ENCODE data around the gene SLC22A5. TPM values are rescaled to one million over a fixed set of nuclear protein-coding genes. Genes with fewer than 3 reads are reported as not detected.

SLC22A5 gene
- total RNA-seq, 1 experiment from 2014 or later, result 15.2 TPM

DNA sequence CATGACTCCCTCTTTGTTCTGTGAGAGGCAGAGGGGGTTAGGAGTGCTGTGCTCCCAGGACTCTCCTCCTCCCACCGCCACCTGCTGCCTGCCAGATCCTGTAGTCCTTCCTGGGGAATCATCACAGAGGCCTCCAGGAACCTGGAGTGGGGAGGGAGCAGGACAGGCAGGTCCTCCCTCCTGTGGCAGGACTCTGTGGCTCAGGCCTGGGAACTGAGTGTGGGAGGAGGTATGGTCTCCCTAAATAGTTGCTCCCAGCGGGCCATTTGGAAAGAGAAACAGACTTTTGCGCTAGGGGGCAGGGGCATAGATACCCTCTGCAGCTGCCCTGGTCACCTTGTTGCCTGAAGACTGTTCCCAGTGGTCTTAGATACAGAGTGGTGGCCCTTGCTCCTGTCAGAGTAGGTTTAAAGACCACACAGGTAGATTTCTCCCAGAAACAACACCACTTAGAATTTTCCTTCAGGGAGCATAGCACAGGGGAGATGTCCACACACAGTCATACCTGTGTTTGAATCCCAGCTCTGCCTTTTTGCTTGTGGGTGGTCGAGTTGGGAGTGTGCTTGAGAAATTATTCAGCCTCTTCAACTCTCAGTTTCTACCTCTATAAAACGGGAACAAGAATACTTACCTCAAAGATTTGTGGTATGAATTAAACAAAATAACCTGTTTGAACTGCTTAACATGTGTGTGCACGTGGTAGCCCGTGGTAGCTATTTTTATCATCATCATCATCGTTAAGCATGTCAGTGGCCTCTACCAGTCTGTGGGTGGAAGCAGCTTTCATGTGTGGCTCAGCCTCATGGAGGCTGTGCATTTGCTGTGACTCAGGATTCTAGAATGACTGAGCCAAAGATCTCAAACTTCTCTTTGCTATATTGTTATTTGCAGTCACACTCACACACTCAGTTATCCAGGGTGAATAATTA, 55.8 kb downstream of the SLC22A5 start:
- DNase-seq, result peak in 1 of 2 experiments; percentile 54
- H3K79me2 ChIP-seq (ENCODE audit: low read depth), result no peaks in the 10 kb centered on the region
- H3K4me3 ChIP-seq, result no peak overlapping the region
- H3K4me2 ChIP-seq, result peak overlapping the region; percentile 58
- H4K20me1 ChIP-seq (ENCODE audit: insufficient read depth), result no peaks in the 10 kb centered on the region
- H2AFZ ChIP-seq, result no peak overlapping the region
- CTCF ChIA-PET, result interaction anchor here (0.5 to 1.4 kb wide), 4 partner anchors 10 to 77 kb away, joined by 3 to 6 read pairs (median 4); no protein-coding TSS in a partner anchor
- H3K9me2 ChIP-seq (ENCODE audit: insufficient read depth), result no peaks in the 10 kb centered on the region
- POLR2A ChIA-PET (ENCODE audit: unreplicated experiment), result interaction anchor here (0.6 kb wide), 1 partner anchor 14 kb away, joined by 3 read pairs; no protein-coding TSS in a partner anchor
- H3F3A ChIP-seq (ENCODE audit: insufficient read depth, low read depth), result peaks cover 30% of the 10 kb centered on the region
- H3K36me3 ChIP-seq (ENCODE audit: low read depth), result no peaks in the 10 kb centered on the region
- peaks cover 83% of the 10 kb centered on the region for H3K4me1 ChIP-seq (replicated peaks; ENCODE audit: insufficient read depth)
- intact Hi-C loops (cut with micrococcal nuclease; ENCODE audit: unreplicated experiment), result no loop called here
- H3K27ac ChIP-seq, result peak overlapping the region; percentile 87
- no peaks in the 10 kb centered on the region for H3K27me3 ChIP-seq (ENCODE audit: insufficient read depth, low read depth)
- TF ChIP-seq CTCF (conservative IDR thresholded peaks at IDR 0.05) (no peak), EZH2 (IDR thresholded peaks at IDR 0.05; ENCODE audit: low read depth) (no peak)
- H3K9me3 ChIP-seq (ENCODE audit: insufficient read depth, low read depth), result no peaks in the 10 kb centered on the region
- no TSS peak for BruUV-seq (replicated peaks)

GRCh38 chr5:132425975-132426524, 56.5 kb downstream of the SLC22A5 start:
- ChIA-PET POLR2A (ENCODE audit: unreplicated experiment) (interaction anchor here (0.5 to 1.0 kb wide), 6 partner anchors 37 to 1542 kb away, joined by 3 to 8 read pairs (median 4); no protein-coding TSS in a partner anchor), CTCF (interaction anchor here (0.5 to 1.4 kb wide), 4 partner anchors 11 to 76 kb away, joined by 3 to 6 read pairs (median 4); no protein-coding TSS in a partner anchor)
- Histone ChIP-seq H3K4me3 (peak overlapping the region; percentile 11; the same call in 1 of the 2 replicates), H2AFZ (no peak overlapping the region), H3K79me2 (ENCODE audit: low read depth) (no peaks in the 10 kb centered on the region), H3K9me3 (ENCODE audit: insufficient read depth, low read depth) (no peaks in the 10 kb centered on the region), H3K4me1 (replicated peaks; ENCODE audit: insufficient read depth) (peaks cover 79% of the 10 kb centered on the region), H3F3A (ENCODE audit: insufficient read depth, low read depth) (peaks cover 30% of the 10 kb centered on the region), H3K36me3 (ENCODE audit: low read depth) (no peaks in the 10 kb centered on the region), H3K4me2 (peak overlapping the region; percentile 58), H3K27me3 (ENCODE audit: insufficient read depth, low read depth) (no peaks in the 10 kb centered on the region), H3K9me2 (ENCODE audit: insufficient read depth) (no peaks in the 10 kb centered on the region), H3K27ac (peak overlapping the region; percentile 87), H4K20me1 (ENCODE audit: insufficient read depth) (no peaks in the 10 kb centered on the region)
- TF ChIP-seq EZH2 (IDR thresholded peaks at IDR 0.05; ENCODE audit: low read depth) (no peak), CTCF (conservative IDR thresholded peaks at IDR 0.05) (no peak)
- TSS peak; percentile 71 for BruUV-seq (replicated peaks)
- intact Hi-C loops (cut with micrococcal nuclease; ENCODE audit: unreplicated experiment), result loop anchor here (2.0 kb wide), 1 partner anchor 71 kb away; no protein-coding TSS in a partner anchor
- no peak for DNase-seq

DNA sequence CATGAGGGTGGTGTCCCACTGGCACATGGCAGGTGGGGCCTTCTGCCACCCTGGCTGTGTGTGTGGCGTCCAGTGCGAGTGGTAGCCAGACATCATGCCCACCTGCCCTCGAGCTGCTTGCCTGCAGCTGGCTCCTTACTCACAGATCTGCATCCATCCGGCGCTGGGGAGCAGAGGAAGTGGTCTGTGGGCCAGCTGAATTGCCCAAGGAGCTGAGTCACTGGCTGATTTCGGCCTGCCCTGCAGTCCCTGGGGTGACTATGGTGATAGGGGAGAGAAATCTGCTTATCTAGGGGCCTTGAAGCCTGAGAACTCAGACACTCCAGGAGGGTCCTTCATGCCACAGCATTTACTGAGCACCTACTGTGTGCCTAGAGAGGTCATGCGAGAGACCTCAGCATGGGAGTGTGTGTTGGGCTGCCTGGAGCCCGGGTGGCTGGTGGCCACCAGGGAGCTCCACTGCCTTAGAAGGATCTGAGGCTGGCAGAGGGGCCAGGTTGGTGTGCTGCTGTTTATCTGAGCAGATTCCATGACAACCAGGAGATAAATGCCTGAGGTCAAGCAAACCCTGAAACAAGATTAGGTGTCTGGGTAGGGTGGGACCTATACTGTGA, 57.1 kb downstream of the SLC22A5 start:
- DNase-seq, result peak; percentile 78 to 93
- H3K4me1 ChIP-seq (replicated peaks; ENCODE audit: insufficient read depth), result peaks cover 79% of the 10 kb centered on the region
- intact Hi-C loops (cut with micrococcal nuclease; ENCODE audit: unreplicated experiment), result loop anchor here (1.0 to 2.0 kb wide), 5 partner anchors 15 to 70 kb away; no protein-coding TSS in a partner anchor

More for the DNA sequence above, 57.1 kb downstream of the SLC22A5 start:
- no TSS peak for BruUV-seq (replicated peaks)
- Histone ChIP-seq H2AFZ (no peak overlapping the region), H3K27me3 (ENCODE audit: insufficient read depth, low read depth) (no peaks in the 10 kb centered on the region), H3K27ac (peak overlapping the region; percentile 87), H3K4me3 (peak overlapping the region; percentile 11; the same call in 1 of the 2 replicates), H3K9me2 (ENCODE audit: insufficient read depth) (no peaks in the 10 kb centered on the region), H3K36me3 (ENCODE audit: low read depth) (no peaks in the 10 kb centered on the region), H4K20me1 (ENCODE audit: insufficient read depth) (no peaks in the 10 kb centered on the region; the same call in 1 of the 2 replicates), H3K9me3 (ENCODE audit: insufficient read depth, low read depth) (no peaks in the 10 kb centered on the region), H3F3A (ENCODE audit: insufficient read depth, low read depth) (peaks cover 30% of the 10 kb centered on the region), H3K79me2 (ENCODE audit: low read depth) (no peaks in the 10 kb centered on the region), H3K4me2 (peak overlapping the region; percentile 58)
- ChIA-PET CTCF (interaction anchor here (1.1 to 1.3 kb wide), 3 partner anchors 11 to 64 kb away, joined by 3 to 7 read pairs (median 4); partner anchors contain the start of gene IRF1), POLR2A (ENCODE audit: unreplicated experiment) (interaction anchor here (0.5 to 1.3 kb wide), 10 partner anchors 15 to 1541 kb away, joined by 3 to 7 read pairs (median 4); no protein-coding TSS in a partner anchor)
- TF ChIP-seq EZH2 (IDR thresholded peaks at IDR 0.05; ENCODE audit: low read depth) (no peak), CTCF (conservative IDR thresholded peaks at IDR 0.05) (peak; percentile 44; the same call in 1 of the 2 replicates)
